ENCODE measurements around the gene FIGNL2.

The FIGNL2 gene

DNA sequence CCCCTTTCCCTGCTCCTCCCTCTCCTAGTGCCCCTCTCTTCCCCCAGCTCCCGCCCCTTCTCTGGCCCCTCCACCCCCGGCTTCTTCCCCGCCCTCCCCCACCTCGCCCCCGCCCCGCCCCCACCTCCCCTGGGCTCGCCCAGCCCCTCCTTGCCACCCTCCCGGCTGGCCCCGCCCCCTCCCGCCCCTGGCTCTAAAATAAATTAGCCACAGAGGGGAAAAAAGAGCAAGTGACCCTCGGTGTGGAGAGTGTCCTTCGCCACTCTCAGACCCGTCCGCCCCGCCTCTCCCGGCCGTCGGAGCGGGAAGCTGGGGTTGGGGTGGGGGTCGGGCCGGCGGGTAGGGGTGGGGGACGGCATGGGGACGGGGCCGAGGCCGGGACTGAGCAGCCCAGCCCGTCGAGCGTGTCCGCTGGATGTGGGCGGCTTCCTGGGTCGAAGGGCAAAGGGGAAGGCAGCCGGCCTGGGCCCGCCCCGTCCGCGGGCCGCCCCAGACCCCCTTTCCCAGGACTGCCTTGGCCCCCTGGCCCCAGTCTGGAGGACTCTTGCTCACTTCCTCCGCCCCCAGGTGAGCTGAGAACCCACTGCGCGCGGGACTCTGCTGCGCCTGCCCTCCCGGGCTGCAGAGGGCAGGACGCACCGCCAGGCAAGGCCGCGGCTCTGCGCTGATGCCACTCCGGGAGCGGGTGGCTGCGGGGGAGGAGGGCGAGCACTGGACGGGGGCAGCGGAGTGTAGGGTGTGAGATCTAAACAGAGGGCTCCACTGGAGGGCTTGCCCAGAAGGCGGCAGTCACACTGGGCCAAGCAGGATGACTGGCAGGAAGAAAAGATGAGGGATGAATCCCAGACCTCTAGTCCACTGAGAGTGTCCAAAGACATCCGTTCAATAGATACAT lies 570 bp upstream of the FIGNL2 start:
- no peaks in the 10 kb centered on the region for H3K9me3 ChIP-seq (ENCODE audit: control insufficient read depth, low read length)
- no peak overlapping the region for H3K4me3 ChIP-seq (ENCODE audit: low read length)
- peaks cover 55% of the 10 kb centered on the region for H3K27me3 ChIP-seq (ENCODE audit: control insufficient read depth, insufficient read depth, low read length)
- peaks cover 21% of the 10 kb centered on the region for H3K4me1 ChIP-seq (ENCODE audit: control insufficient read depth, insufficient read depth, low read length)
- no peak overlapping the region for H3K9ac ChIP-seq (ENCODE audit: low read length)
- H3K36me3 ChIP-seq (ENCODE audit: control insufficient read depth, insufficient read depth, low read length): no peaks in the 10 kb centered on the region

- no peak overlapping the region for H3K4me3 ChIP-seq (ENCODE audit: low read length)
- H3K9ac ChIP-seq (ENCODE audit: low read length): no peak overlapping the region
- H3K4me1 ChIP-seq (ENCODE audit: control insufficient read depth, insufficient read depth, low read length): peaks cover 18% of the 10 kb centered on the region
- no peaks in the 10 kb centered on the region for H3K9me3 ChIP-seq (ENCODE audit: control insufficient read depth, low read length)
- H3K27me3 ChIP-seq (ENCODE audit: control insufficient read depth, insufficient read depth, low read length): peaks cover 62% of the 10 kb centered on the region
- H3K36me3 ChIP-seq (ENCODE audit: control insufficient read depth, insufficient read depth, low read length): no peaks in the 10 kb centered on the region
These were observed 734 bp downstream of the FIGNL2 start for GRCh38 chr12:51847643-51848325.

DNA sequence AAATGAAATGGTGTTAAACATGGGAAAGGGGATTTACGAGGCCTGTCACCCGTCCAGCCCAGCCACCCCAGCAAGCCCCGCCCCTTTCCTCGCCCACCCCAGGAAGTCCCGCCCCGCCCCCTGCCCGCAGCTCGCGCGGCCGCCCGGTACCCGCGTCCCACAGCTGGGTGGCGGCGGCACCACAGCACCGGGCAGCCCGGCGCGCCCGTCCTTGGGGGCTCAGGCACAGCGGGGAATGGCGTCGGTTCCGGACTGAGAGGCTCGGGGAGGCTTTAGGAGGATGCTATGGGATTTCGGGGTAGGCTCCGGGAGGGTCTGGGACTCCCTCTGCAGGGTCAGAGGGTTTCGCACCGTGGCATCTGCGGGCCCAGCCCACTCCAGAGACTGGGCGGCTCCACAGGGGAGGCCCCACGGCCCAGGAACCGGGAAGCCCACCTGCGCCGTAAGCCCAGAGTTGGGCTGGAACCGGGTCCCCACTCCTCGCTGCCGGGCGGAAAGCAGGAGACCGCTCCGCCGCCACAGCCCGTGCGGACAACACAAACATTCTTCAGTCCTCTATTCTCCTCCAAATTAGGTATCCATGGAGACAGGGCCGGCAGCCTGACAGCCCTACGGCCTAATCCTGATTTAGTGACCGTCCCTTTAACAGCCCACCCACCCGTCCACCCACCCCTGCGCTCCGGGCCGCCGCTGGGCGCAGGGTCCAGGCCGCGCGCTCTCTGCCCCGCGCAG lies 1.4 kb downstream of the FIGNL2 start:
- no peaks in the 10 kb centered on the region for H3K9me3 ChIP-seq (ENCODE audit: control insufficient read depth, low read length)
- no peaks in the 10 kb centered on the region for H3K36me3 ChIP-seq (ENCODE audit: control insufficient read depth, insufficient read depth, low read length)
- no peak overlapping the region for H3K4me3 ChIP-seq (ENCODE audit: low read length)
- H3K27me3 ChIP-seq (ENCODE audit: control insufficient read depth, insufficient read depth, low read length): peaks cover 68% of the 10 kb centered on the region
- no peak overlapping the region for H3K9ac ChIP-seq (ENCODE audit: low read length)
- peaks cover 18% of the 10 kb centered on the region for H3K4me1 ChIP-seq (ENCODE audit: control insufficient read depth, insufficient read depth, low read length)

DNA sequence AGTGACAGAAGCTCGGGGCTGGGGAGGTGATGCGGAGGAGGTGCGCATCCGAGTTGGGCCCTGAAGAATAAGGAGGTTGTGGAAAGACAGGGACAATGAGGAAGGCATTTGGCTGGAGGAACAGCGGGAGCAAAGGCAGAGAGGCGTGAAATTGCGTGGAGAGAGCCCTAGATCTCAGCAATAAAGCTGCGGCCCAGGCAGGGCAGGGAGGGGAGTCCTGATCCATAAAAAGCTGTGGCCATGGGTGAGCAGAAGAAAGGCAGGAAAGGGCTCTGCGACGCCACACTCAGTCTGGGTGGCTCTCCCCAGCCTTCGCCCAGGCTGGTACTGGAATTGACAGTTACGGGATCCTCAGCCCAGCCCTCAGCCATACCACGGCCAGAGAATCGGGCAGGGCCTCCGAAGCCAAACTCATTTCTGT lies 2.2 kb downstream of the FIGNL2 start:
- Histone ChIP-seq H3K4me1 (ENCODE audit: control insufficient read depth, insufficient read depth, low read length) (peaks cover 18% of the 10 kb centered on the region), H3K4me3 (ENCODE audit: low read length) (no peak overlapping the region)

DNA sequence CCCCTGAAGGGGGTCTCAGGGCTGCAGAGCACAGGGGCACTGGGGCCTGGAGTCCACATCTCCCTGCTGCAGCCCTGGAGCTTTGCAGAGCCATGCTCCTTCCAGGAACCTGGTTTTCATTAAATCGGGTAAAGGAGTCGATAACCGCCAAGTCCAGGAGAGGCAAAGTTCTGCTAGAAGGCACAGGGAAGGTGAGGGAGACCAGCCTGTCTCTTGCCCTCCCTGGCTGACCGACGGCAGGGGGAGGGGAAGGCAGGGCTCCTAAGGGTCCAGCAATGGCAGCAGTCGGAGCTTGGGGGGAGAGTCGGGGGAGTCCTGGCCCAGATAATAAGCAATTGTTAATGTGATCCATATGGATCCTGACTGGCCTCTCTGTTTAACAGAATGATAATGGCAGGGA lies 3.0 kb downstream of the FIGNL2 start:
- no peaks in the 10 kb centered on the region for H3K9me3 ChIP-seq (ENCODE audit: control insufficient read depth, low read length)
- peaks cover 69% of the 10 kb centered on the region for H3K27me3 ChIP-seq (ENCODE audit: control insufficient read depth, insufficient read depth, low read length)
- no peak overlapping the region for H3K9ac ChIP-seq (ENCODE audit: low read length)
- H3K36me3 ChIP-seq (ENCODE audit: control insufficient read depth, insufficient read depth, low read length): no peaks in the 10 kb centered on the region
- H3K4me1 ChIP-seq (ENCODE audit: control insufficient read depth, insufficient read depth, low read length): peaks cover 18% of the 10 kb centered on the region
- H3K4me3 ChIP-seq (ENCODE audit: low read length): no peak overlapping the region

More for the DNA sequence above, 2.2 kb downstream of the FIGNL2 start:
- H3K9ac ChIP-seq (ENCODE audit: low read length): no peak overlapping the region
- H3K36me3 ChIP-seq (ENCODE audit: control insufficient read depth, insufficient read depth, low read length): no peaks in the 10 kb centered on the region
- H3K9me3 ChIP-seq (ENCODE audit: control insufficient read depth, low read length): no peaks in the 10 kb centered on the region
- H3K27me3 ChIP-seq (ENCODE audit: control insufficient read depth, insufficient read depth, low read length): peaks cover 69% of the 10 kb centered on the region

DNA sequence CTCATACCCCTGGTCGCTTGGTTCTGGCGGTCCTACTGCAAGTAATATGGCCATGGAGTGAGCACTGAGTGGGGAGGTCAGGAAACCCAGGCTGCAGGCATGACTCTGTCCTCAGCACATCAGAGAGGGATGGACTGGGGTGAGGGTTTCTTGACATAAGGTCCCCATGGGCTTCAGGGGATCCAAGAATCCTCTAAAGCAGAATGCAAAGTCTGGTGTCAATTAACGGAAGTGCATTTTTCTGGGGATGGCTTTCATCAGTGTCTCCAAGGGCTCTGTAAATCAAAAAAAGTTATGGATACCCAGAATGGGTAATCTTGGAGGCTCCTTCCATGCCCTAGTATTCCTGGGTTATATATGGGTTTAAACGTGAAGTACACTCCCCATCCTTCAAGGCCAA lies 3.7 kb downstream of the FIGNL2 start:
- no peak overlapping the region for H3K9ac ChIP-seq (ENCODE audit: low read length)
- H3K27me3 ChIP-seq (ENCODE audit: control insufficient read depth, insufficient read depth, low read length): peaks cover 68% of the 10 kb centered on the region
- no peaks in the 10 kb centered on the region for H3K9me3 ChIP-seq (ENCODE audit: control insufficient read depth, low read length)
- no peak overlapping the region for H3K4me3 ChIP-seq (ENCODE audit: low read length)
- H3K36me3 ChIP-seq (ENCODE audit: control insufficient read depth, insufficient read depth, low read length): no peaks in the 10 kb centered on the region
- peaks cover 18% of the 10 kb centered on the region for H3K4me1 ChIP-seq (ENCODE audit: control insufficient read depth, insufficient read depth, low read length)

DNA sequence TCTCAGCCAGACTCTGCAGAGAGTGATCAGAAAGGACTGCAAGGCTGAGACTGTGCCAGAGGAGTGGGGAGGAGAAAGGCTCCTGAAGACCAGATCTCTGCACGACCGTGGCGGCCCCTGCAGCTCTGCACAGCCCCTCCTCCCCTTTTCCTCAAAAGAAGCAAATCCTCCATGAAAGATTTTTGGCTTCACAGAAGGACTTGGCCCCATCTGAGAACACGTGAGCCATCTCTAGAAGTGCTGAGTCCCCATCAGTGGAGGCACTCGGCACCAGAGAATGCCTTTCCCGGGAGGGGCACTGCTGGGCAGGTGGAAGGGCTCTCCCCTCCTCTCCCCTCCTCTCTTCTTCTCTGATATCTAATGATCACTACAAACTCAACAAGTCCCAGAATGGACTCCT lies 6.8 kb downstream of the FIGNL2 start:
- Histone ChIP-seq H3K4me1 (ENCODE audit: control insufficient read depth, insufficient read depth, low read length) (peaks cover 4% of the 10 kb centered on the region), H3K9me3 (ENCODE audit: control insufficient read depth, low read length) (no peaks in the 10 kb centered on the region), H3K9ac (ENCODE audit: low read length) (no peak overlapping the region), H3K27me3 (ENCODE audit: control insufficient read depth, insufficient read depth, low read length) (peaks cover 65% of the 10 kb centered on the region), H3K36me3 (ENCODE audit: control insufficient read depth, insufficient read depth, low read length) (no peaks in the 10 kb centered on the region), H3K4me3 (ENCODE audit: low read length) (no peak overlapping the region)

DNA sequence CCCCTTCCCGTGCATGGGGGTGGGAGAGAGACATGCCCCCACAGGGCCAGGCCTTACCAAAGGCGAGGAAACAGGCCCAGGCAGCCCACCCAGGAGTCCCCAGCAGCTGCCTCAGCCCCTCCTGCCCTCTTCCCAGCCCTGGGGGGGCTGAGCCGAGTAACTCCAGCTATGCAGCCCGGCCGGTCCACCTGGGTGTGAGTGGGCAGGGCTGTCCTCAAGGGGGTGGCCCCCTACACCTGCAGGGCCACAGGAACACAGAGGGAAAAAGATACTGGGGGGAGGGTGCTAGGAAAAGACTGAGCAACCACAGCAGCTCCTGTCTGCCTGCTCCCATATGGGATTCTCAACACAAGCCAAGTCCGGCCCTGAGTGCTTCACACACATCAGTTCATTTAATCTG lies 7.6 kb downstream of the FIGNL2 start:
- Histone ChIP-seq H3K4me1 (ENCODE audit: control insufficient read depth, insufficient read depth, low read length) (no peaks in the 10 kb centered on the region), H3K36me3 (ENCODE audit: control insufficient read depth, insufficient read depth, low read length) (no peaks in the 10 kb centered on the region), H3K27me3 (ENCODE audit: control insufficient read depth, insufficient read depth, low read length) (peaks cover 57% of the 10 kb centered on the region), H3K9ac (ENCODE audit: low read length) (no peak overlapping the region), H3K9me3 (ENCODE audit: control insufficient read depth, low read length) (no peaks in the 10 kb centered on the region), H3K4me3 (ENCODE audit: low read length) (no peak overlapping the region)

DNA sequence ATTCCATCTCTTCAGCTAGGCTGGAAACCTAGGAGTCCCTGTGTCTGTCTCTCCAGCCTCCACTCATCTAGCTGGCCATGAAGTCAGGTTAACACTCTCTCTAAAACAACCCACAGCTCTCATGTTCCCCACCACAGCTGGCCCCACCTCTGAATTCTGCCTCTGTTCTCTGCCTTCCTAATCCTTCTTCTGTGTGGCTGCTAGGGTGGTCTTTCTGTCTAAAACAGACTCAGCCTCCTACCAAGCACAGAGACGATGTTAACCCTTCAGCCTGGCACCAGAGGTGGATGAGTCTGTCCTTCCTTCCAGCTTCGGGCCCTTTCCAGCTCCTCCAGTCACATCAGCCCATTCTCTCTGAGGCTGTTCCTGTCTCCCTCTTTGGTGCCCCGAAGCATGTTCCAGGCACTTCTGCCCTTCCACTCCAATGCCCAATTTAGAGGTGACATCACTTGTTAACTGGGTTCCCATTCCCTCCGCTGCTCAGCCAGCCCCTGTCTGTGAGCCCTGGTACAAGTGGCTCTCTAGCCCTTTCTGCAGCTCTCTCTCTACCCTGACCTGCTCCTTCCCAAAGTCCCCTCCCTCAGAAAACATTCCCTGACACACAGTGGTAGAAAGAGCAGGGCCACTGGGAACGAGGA lies 9.1 kb downstream of the FIGNL2 start:
- H3K27me3 ChIP-seq (ENCODE audit: control insufficient read depth, insufficient read depth, low read length): peaks cover 42% of the 10 kb centered on the region
- H3K4me3 ChIP-seq (ENCODE audit: low read length): no peak overlapping the region
- H3K9me3 ChIP-seq (ENCODE audit: control insufficient read depth, low read length): no peaks in the 10 kb centered on the region
- no peaks in the 10 kb centered on the region for H3K36me3 ChIP-seq (ENCODE audit: control insufficient read depth, insufficient read depth, low read length)
- H3K4me1 ChIP-seq (ENCODE audit: control insufficient read depth, insufficient read depth, low read length): no peaks in the 10 kb centered on the region
- H3K9ac ChIP-seq (ENCODE audit: low read length): no peak overlapping the region

- Histone ChIP-seq H3K27me3 (ENCODE audit: control insufficient read depth, insufficient read depth, low read length) (peaks cover 38% of the 10 kb centered on the region), H3K9ac (ENCODE audit: low read length) (no peak overlapping the region), H3K4me1 (ENCODE audit: control insufficient read depth, insufficient read depth, low read length) (no peaks in the 10 kb centered on the region), H3K36me3 (ENCODE audit: control insufficient read depth, insufficient read depth, low read length) (no peaks in the 10 kb centered on the region), H3K4me3 (ENCODE audit: low read length) (no peak overlapping the region), H3K9me3 (ENCODE audit: control insufficient read depth, low read length) (no peaks in the 10 kb centered on the region)
These were observed 9.8 kb downstream of the FIGNL2 start for GRCh38 chr12:51838762-51839161.

GRCh38 chr12:51838036-51838435 lies 10.5 kb downstream of the FIGNL2 start:
- no peaks in the 10 kb centered on the region for H3K9me3 ChIP-seq (ENCODE audit: control insufficient read depth, low read length)
- no peaks in the 10 kb centered on the region for H3K4me1 ChIP-seq (ENCODE audit: control insufficient read depth, insufficient read depth, low read length)
- H3K27me3 ChIP-seq (ENCODE audit: control insufficient read depth, insufficient read depth, low read length): peaks cover 34% of the 10 kb centered on the region
- no peak overlapping the region for H3K4me3 ChIP-seq (ENCODE audit: low read length)
- H3K9ac ChIP-seq (ENCODE audit: low read length): no peak overlapping the region
- no peaks in the 10 kb centered on the region for H3K36me3 ChIP-seq (ENCODE audit: control insufficient read depth, insufficient read depth, low read length)

Measured in mucosa of stomach (tissue), 1 donor.